ENCODE data around the gene MBOAT7. TPM values are rescaled to one million over a fixed set of nuclear protein-coding genes. Genes with fewer than 3 reads are reported as not detected.
"Not testable (repeated sequence)": the region's sequence is repeated elsewhere in the genome, so short reads cannot be mapped to it uniquely, and the experiment has no call there.

MBOAT7 gene
- total RNA-seq, 1 donor from 2014 or later: 60.6 TPM

- intact Hi-C loops (cut with micrococcal nuclease): loop anchor here (2.0 kb wide), 3 partner anchors 21 to 51 kb away; partner anchors contain the start of genes LENG1 and MBOAT7
These were observed 20.6 kb upstream of the MBOAT7 start for GRCh38 chr19:54209811-54210494.

- intact Hi-C loops (cut with micrococcal nuclease): loop anchor here (2.0 kb wide), 1 partner anchor 20 kb away; the partner anchor contains the start of gene MBOAT7
These were observed 19.9 kb upstream of the MBOAT7 start for GRCh38 chr19:54209058-54209810.

- intact Hi-C loops (cut with micrococcal nuclease): loop anchor here (1.0 to 2.0 kb wide), 2 partner anchors 8 to 20 kb away; partner anchors contain the start of genes MBOAT7 and RPS9
These were observed 19.3 kb upstream of the MBOAT7 start for GRCh38 chr19:54208784-54209057.

GRCh38 chr19:54207983-54208783 lies 18.8 kb upstream of the MBOAT7 start:
- intact Hi-C loops (cut with micrococcal nuclease): loop anchor here (1.0 to 2.0 kb wide), 2 partner anchors 8 to 19 kb away; partner anchors contain the start of genes MBOAT7 and RPS9

- intact Hi-C loops (cut with micrococcal nuclease): no loop called here
These were observed 18.2 kb upstream of the MBOAT7 start for GRCh38 chr19:54207676-54207982.

- intact Hi-C loops (cut with micrococcal nuclease): not testable (repeated sequence)
These were observed 17.8 kb upstream of the MBOAT7 start for GRCh38 chr19:54207193-54207592.

GRCh38 chr19:54206831-54207177 lies 17.4 kb upstream of the MBOAT7 start:
- intact Hi-C loops (cut with micrococcal nuclease): no loop called here

GRCh38 chr19:54206030-54206830 lies 16.9 kb upstream of the MBOAT7 start:
- intact Hi-C loops (cut with micrococcal nuclease): no loop called here

- intact Hi-C loops (cut with micrococcal nuclease): loop anchor here (5.0 kb wide), 1 partner anchor 1437 kb away; the partner anchor contains the start of genes ZNF580 and ZNF581
These were observed 15.5 kb upstream of the MBOAT7 start for GRCh38 chr19:54204767-54205468.

GRCh38 chr19:54203151-54203611 lies 13.8 kb upstream of the MBOAT7 start:
- intact Hi-C loops (cut with micrococcal nuclease): loop anchor here (5.0 kb wide), 1 partner anchor 1439 kb away; the partner anchor contains the start of genes ZNF580 and ZNF581

- intact Hi-C loops (cut with micrococcal nuclease): loop anchor here (5.0 kb wide), 1 partner anchor 1440 kb away; the partner anchor contains the start of genes ZNF580 and ZNF581
These were observed 12.6 kb upstream of the MBOAT7 start for GRCh38 chr19:54201980-54202379.

GRCh38 chr19:54201172-54201701 lies 11.9 kb upstream of the MBOAT7 start:
- intact Hi-C loops (cut with micrococcal nuclease): loop anchor here (5.0 kb wide), 1 partner anchor 1441 kb away; the partner anchor contains the start of genes ZNF580 and ZNF581

GRCh38 chr19:54199401-54199800 lies 10.0 kb upstream of the MBOAT7 start:
- intact Hi-C loops (cut with micrococcal nuclease): no loop called here

- intact Hi-C loops (cut with micrococcal nuclease): no loop called here
These were observed 7.7 kb upstream of the MBOAT7 start for GRCh38 chr19:54197121-54197520.

- intact Hi-C loops (cut with micrococcal nuclease): no loop called here
These were observed 7.2 kb upstream of the MBOAT7 start for GRCh38 chr19:54196536-54196935.

- intact Hi-C loops (cut with micrococcal nuclease): loop anchor here (5.0 kb wide), 1 partner anchor 1092 kb away; the partner anchor contains the start of gene ZNF160
These were observed 5.1 kb upstream of the MBOAT7 start for GRCh38 chr19:54194463-54194862.

GRCh38 chr19:54193011-54193410 lies 3.6 kb upstream of the MBOAT7 start:
- intact Hi-C loops (cut with micrococcal nuclease): loop anchor here (5.0 kb wide), 1 partner anchor 1091 kb away; the partner anchor contains the start of gene ZNF160

- intact Hi-C loops (cut with micrococcal nuclease): loop anchor here (1.0 to 5.0 kb wide), 3 partner anchors 24 to 1090 kb away; partner anchors contain the start of gene ZNF160
These were observed 2.6 kb upstream of the MBOAT7 start for GRCh38 chr19:54191811-54192453.

Data from T-helper 1 cell treated with Interleukin-12 subunit alpha and Interleukin-12 subunit beta and Interleukin-4 antibody, amounts not matched to agents 30 ng/mL and 1 ng/mL, for 36 hours (primary cell).